ENCODE data around the gene CEACAM1.
"Not testable (repeated sequence)": the region's sequence is repeated elsewhere in the genome, so short reads cannot be mapped to it uniquely, and the experiment has no call there.

The CEACAM1 gene

GRCh38 chr19:42472402-42473147 is 55.7 kb downstream of the CEACAM1 start:
- no peak for DNase-seq

- no peak for DNase-seq
Observed at GRCh38 chr19:42471554-42472249, 56.6 kb downstream of the CEACAM1 start.

DNA sequence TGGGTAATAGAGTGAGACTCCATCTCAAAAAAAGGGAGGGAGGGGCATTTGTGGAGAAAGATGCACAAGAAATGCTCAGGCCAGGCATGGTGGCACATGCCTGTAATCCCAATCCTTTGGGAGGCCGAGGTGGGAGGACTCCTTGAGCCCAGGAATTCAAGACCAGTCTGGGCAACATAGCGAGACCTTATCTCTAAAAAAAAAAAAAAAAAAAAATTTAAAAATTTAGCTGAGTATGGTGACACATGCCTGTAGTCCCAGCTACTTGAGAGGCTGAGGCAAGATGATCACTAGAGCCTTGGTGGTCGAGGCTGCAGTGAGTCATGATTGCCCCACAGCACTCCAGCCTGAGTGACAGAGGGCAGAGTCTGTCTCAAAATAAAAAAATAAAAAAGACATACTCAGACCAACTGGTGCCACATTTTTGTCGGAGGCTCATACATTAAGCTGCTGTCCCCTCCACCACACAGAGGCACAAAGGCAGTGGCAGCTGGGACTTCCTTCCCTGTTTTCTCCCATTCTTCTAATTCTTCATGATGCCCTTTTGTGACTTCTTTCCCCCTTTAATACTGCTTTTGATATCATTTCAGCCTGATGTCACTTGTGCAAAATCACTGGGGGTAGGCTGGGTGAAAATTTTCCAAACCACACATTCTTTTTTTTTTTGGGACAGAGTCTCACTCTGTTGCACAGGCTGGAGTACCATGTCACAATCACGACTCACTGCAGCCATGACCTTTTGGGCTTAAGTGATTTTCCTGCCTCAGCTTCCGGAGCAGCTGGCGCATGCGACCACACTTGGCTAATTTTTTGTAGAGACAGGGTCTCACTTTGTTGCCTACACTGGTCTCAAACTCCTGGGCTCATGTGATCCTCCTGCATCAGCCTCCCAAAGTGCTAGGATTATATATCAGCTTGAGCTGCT is 58.7 kb downstream of the CEACAM1 start:
- no peak for DNase-seq

DNA sequence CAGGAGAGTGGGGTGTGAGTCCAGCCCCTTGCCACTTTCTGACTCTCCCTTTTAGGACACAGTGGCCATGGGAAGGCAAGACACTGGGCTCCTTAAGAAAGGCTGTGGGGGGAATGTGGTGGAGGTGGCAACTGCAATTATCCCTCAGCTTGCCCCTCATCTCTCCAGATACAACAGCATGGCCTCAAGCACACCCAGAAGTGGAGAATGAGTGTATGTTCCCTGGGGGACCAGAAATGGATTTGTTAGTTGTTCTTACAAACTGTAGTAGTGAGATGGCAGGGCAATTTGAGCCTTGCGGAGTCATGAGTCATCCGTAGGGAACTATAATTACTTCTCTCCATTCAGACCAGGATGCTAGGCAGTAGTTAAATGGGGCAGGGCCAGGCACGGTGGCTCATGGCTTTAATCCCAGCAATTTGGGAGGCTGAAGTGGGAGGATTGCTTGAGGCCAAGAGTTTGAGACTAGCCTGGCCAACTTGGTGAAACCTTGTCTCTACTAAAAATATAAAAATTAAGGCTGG is 59.9 kb downstream of the CEACAM1 start:
- DNase-seq, result no peak

DNA sequence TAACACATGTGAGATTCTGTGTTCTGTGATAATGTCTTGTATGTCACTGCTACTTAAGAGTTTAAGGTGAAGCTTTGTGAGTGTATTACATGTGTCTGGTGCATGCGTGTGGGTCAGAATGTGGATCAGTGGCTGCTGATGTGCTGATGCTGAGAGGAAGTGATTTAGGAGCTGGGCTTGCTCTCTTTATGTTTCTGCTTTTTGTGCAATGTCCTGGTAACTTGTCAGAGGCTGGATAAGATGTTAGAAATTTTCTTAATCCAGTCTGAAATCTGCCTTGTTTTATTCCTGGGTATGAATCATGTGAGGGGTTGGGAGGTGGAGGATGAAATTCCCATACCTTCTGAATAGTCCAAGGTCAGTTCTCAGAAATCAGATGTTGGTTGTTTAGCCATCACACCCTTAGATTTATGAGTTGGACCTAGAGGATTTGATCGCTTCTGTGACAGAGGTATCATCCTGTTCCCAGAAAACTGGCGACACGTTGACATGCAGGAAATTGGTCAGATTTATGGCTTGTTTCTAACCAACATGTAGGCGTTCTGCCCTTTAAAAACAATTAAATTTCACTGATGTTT is 61.0 kb downstream of the CEACAM1 start:
- no peak for DNase-seq

- DNase-seq, result no peak
Observed at GRCh38 chr19:42466521-42467182, 61.6 kb downstream of the CEACAM1 start.

DNA sequence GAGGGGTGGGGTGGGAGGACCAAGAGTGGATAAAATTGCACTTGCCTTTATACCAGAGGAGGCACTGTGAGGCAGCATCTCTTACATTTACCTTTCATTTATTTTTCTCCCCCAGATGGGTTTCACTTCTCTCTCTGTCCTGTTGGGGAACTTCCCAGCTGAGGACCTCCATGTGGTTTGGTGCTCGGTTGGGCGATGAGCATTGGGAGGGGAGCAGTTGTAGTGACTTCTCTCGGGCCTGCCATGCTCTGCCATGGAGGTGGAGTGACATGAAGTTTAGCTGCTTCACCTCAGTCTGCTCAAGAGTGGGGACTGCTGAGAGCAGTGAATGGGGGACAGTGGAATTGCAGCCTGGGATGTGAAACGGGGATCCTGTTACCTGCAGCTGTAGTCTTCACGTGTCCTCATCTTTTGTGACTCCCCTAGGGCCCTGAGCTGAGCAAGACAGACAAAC is 62.4 kb downstream of the CEACAM1 start:
- DNase-seq, result no peak

GRCh38 chr19:42461700-42462324 is 66.5 kb downstream of the CEACAM1 start:
- DNase-seq, result no peak

DNA sequence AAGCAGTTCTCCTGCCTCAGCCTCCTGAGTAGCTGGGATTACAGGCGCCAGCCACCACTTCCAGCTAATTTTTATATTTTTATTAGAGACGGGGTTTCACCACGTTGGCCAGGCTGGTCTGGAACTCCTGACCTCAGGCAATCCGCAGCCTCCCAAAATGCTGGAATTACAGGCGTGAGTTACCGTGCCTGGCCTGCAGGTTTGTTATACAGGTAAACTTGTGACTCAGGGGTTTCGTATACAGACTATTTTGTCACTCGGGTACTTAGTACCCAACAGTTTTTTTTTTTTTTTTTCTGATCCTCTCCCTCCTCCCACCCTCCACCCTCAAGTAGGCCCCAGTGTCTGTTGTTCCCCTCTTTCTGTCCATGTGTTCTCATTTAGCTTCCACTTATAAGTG is 67.0 kb downstream of the CEACAM1 start:
- not testable (repeated sequence) for DNase-seq

GRCh38 chr19:42459926-42460325 is 68.4 kb downstream of the CEACAM1 start:
- no peak for DNase-seq
